Endodermal cell (in vitro differentiated cells): ENCODE measurements around the gene C1orf167. TPM values are rescaled to one million over a fixed set of nuclear protein-coding genes. Genes with fewer than 3 reads are reported as not detected.
A peak's percentile ranks its signal among the peaks of the same experiment; 100 is the strongest.

ENCODE experiments used
- DNase-seq: peaks from one replicate; pipeline ENCODE4 v3.0.0-alpha.2; 2017
- H3K27ac ChIP-seq: 2 replicates; pipeline ENCODE4 v1.5.1; 2013; ENCODE audit warnings: mild to moderate bottlenecking, low read depth, low read length, moderate library complexity
- H3K27me3 ChIP-seq: 2 replicates; pipeline ENCODE4 v1.6.1; 2013; ENCODE audit warnings: mild to moderate bottlenecking, low read length, moderate library complexity; ENCODE audit not compliant: insufficient read depth, control insufficient read depth, poor library complexity, severe bottlenecking
- H3K36me3 ChIP-seq: 2 replicates; pipeline ENCODE4 v1.7.0; 2013; ENCODE audit warnings: mild to moderate bottlenecking, low read length, moderate library complexity; ENCODE audit not compliant: control insufficient read depth, insufficient read depth
- H3K4me1 ChIP-seq: one replicate; pipeline ENCODE4 v1.7.0; 2013; ENCODE audit warnings: low read length; ENCODE audit not compliant: control insufficient read depth, insufficient read depth
- H3K4me3 ChIP-seq: 2 replicates; pipeline ENCODE4 v1.5.1; 2013; ENCODE audit warnings: mild to moderate bottlenecking, low read length, moderate library complexity
- H3K9ac ChIP-seq: 2 replicates; pipeline ENCODE4 v1.6.1; 2013; ENCODE audit warnings: mild to moderate bottlenecking, low read length, moderate library complexity; ENCODE audit not compliant: poor library complexity, severe bottlenecking; ENCODE audit errors: extremely low read depth
- H3K9me3 ChIP-seq: 2 replicates; pipeline ENCODE4 v1.6.1; 2013; ENCODE audit warnings: mild to moderate bottlenecking, low read length, moderate library complexity; ENCODE audit not compliant: control insufficient read depth
- H3K27ac Mint-ChIP-seq: 2 replicates; pipeline ENCODE4 v1.8.0; 2020; ENCODE audit warnings: mixed read lengths
- H3K27me3 Mint-ChIP-seq: 2 replicates; pipeline ENCODE4 v1.8.0; 2021; ENCODE audit warnings: mild to moderate bottlenecking, mixed read lengths; ENCODE audit not compliant: insufficient read depth
- H3K36me3 Mint-ChIP-seq: 2 replicates; pipeline ENCODE4 v1.8.0; 2020; ENCODE audit warnings: low read depth, mixed read lengths
- H3K4me1 Mint-ChIP-seq: 2 replicates; pipeline ENCODE4 v1.8.0; 2020; ENCODE audit warnings: mixed read lengths
- H3K4me3 Mint-ChIP-seq: 2 replicates; pipeline ENCODE4 v1.8.0; 2020; ENCODE audit warnings: mild to moderate bottlenecking, moderate library complexity, mixed read lengths
- H3K9me3 Mint-ChIP-seq: 2 replicates; pipeline ENCODE4 v1.8.0; 2020; ENCODE audit warnings: mild to moderate bottlenecking, mixed read lengths
- CTCF ChIP-seq: fragments of 200-600 bp; sonication (generic); conservative IDR thresholded peaks from 2 replicates; pipeline ENCODE4 v1.5.0; 2021; ENCODE audit warnings: antibody characterized with exemption, mild to moderate bottlenecking
- WGBS, 2 experiments: methylation state at CpG; one replicate each; pipeline versions ENCODE4 v1.1.5 to v1.1.7; 2013; ENCODE audit warnings: missing lambda C conversion rate in 2 of 2, mixed read lengths in 1 of 2; ENCODE audit not compliant: insufficient coverage in 1 of 2, insufficient read length in 1 of 2; 5-methylcytosine and 5-hydroxymethylcytosine counted together
- total RNA-seq, 2 donors: library from RNA; stranded (reverse); fragmentation: NEBNext Ultra II Directional in 1 of 2; extraction: Animal tissue kit (Norgen Biotek cat#: 25700) in 1 of 2; gene quantifications; 2 replicates in 1 of 2; 3 replicates in 1 of 2; pipeline ENCODE4 v1.2.1, GENCODE V29; 2021

The C1orf167 gene
- total RNA-seq, 2 donors from 2014 or later = 0.95 to 1.4 TPM

GRCh38 chr1:11799896-11800295 lies 37.9 kb downstream of the C1orf167 start:
- no peak for TF ChIP-seq CTCF
- peaks cover 10% of the 10 kb centered on the region for H3K4me1 ChIP-seq
- no peak overlapping the region for H3K4me3 ChIP-seq
- no peaks in the 10 kb centered on the region for H3K9me3 ChIP-seq
- H3K36me3 Mint-ChIP-seq = peaks cover 33% of the 10 kb centered on the region
- H3K27me3 Mint-ChIP-seq = no peaks in the 10 kb centered on the region
- peaks cover 28% of the 10 kb centered on the region for H3K36me3 ChIP-seq
- peaks cover 25% of the 10 kb centered on the region for H3K4me1 Mint-ChIP-seq
- no peak overlapping the region for H3K4me3 Mint-ChIP-seq
- H3K27ac ChIP-seq = no peak overlapping the region
- H3K27me3 ChIP-seq = no peaks in the 10 kb centered on the region
- no peaks in the 10 kb centered on the region for H3K9me3 Mint-ChIP-seq
- WGBS, 2 experiments = 88 to 93% methylated on average over 7 to 9 of the region's 9 CpGs
- peak overlapping the region; percentile 58 for H3K27ac Mint-ChIP-seq
- H3K9ac ChIP-seq = no peak overlapping the region
- no peak for DNase-seq

GRCh38 chr1:11800391-11800755 lies 38.4 kb downstream of the C1orf167 start:
- Mint-ChIP-seq H3K9me3 (no peaks in the 10 kb centered on the region), H3K27ac (peak overlapping the region; percentile 58), H3K27me3 (no peaks in the 10 kb centered on the region), H3K4me3 (no peak overlapping the region), H3K36me3 (peaks cover 30% of the 10 kb centered on the region), H3K4me1 (peaks cover 25% of the 10 kb centered on the region)
- H3K36me3 ChIP-seq = peaks cover 24% of the 10 kb centered on the region
- WGBS, 2 experiments = 94 to 96% methylated on average over 6 to 8 of the region's 8 CpGs
- peaks cover 10% of the 10 kb centered on the region for H3K4me1 ChIP-seq
- H3K9ac ChIP-seq = no peak overlapping the region
- no peak overlapping the region for H3K4me3 ChIP-seq
- DNase-seq = no peak
- no peak for TF ChIP-seq CTCF
- H3K27ac ChIP-seq = no peak overlapping the region
- H3K27me3 ChIP-seq = no peaks in the 10 kb centered on the region
- no peaks in the 10 kb centered on the region for H3K9me3 ChIP-seq

GRCh38 chr1:11800756-11801433 lies 38.9 kb downstream of the C1orf167 start:
- no peaks in the 10 kb centered on the region for H3K27me3 ChIP-seq
- no peak overlapping the region for H3K27ac Mint-ChIP-seq
- H3K4me3 Mint-ChIP-seq = no peak overlapping the region
- H3K36me3 ChIP-seq = peaks cover 19% of the 10 kb centered on the region
- H3K9me3 ChIP-seq = no peaks in the 10 kb centered on the region
- H3K4me1 Mint-ChIP-seq = peaks cover 25% of the 10 kb centered on the region
- 94 to 98% methylated on average over 13 to 21 of the region's 21 CpGs for WGBS, 2 experiments
- peaks cover 10% of the 10 kb centered on the region for H3K4me1 ChIP-seq
- peaks cover 26% of the 10 kb centered on the region for H3K36me3 Mint-ChIP-seq
- no peak overlapping the region for H3K9ac ChIP-seq
- DNase-seq = no peak
- H3K9me3 Mint-ChIP-seq = no peaks in the 10 kb centered on the region
- H3K27me3 Mint-ChIP-seq = no peaks in the 10 kb centered on the region
- no peak overlapping the region for H3K4me3 ChIP-seq
- no peak overlapping the region for H3K27ac ChIP-seq
- no peak for TF ChIP-seq CTCF
